Endothelial cell of hepatic sinusoid (primary cell): ENCODE data around the gene ESRRA.

Experiments used
- in situ Hi-C: cut with HindIII; loops from 2 replicates; pipeline ENCODE4 v1.10.0; 2017; ENCODE audit warnings: low sequenced_read_pairs

ESRRA gene

DNA sequence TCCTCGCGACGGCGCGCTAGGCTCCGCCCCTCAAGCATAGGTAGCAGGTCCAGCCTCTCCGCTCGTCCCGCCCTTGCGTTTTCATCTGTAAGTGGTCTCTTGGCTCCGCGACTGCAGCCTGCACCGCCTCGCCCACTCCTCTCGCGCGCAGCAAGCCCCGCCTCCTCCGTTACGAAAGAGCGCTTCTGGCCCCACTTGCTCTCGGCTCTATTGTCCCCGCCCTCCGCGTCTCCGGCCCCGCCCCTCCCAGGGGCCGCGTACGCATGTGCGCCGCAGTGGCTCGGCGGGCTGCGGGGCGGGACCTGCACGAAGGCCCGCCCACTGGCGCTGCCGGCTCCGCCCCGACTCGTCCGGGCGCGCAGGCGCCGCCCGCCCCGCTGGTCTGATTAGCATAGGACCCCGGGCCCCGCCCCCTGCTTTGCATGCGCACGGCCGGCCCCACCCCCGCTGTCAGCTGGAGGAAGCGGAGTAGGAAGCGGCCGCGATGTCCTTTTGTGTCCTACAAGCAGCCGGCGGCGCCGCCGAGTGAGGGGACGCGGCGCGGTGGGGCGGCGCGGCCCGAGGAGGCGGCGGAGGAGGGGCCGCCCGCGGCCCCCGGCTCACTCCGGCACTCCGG is at the start of gene ESRRA:
TSS of gene ESRRA (plus strand) at position 450 of the 616 bp plus-strand sequence. CDS start 1,656 bp downstream, outside the sequence.
- in situ Hi-C loops: loop anchor here (5.0 kb wide), 2 partner anchors 53 to 88 kb away; partner anchors contain the start of gene PLCB3

DNA sequence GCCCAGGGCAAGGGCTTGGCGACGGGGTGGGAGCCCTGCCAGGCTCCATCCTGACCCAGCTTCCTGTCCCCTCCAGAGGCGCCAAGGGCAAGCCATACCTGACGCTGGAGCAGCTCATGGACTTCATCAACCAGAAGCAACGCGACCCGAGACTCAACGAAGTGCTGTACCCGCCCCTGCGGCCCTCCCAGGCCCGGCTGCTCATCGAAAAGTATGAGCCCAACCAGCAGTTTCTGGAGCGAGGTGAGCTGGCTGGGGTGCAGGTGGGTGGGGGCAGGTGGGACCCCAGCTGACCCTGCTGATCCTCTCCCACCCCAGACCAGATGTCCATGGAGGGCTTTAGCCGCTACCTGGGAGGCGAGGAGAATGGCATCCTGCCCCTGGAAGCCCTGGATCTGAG is 49.0 kb upstream of the ESRRA start:
- in situ Hi-C loops: no loop called here

DNA sequence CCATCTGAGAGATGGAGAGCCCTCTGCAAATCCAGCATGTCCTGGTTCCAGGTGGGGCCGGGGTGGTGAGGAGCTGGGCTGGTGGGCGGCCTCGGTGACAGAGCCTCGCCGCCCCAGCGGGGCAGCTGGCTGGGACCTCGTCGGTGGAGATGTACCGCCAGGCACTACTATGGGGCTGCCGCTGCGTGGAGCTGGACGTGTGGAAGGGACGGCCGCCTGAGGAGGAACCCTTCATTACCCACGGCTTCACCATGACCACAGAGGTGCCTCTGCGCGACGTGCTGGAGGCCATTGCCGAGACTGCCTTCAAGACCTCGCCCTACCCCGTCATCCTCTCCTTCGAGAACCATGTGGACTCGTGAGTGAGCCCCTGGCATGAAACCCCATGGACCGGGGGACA is 47.0 kb upstream of the ESRRA start:
- in situ Hi-C loops: no loop called here

DNA sequence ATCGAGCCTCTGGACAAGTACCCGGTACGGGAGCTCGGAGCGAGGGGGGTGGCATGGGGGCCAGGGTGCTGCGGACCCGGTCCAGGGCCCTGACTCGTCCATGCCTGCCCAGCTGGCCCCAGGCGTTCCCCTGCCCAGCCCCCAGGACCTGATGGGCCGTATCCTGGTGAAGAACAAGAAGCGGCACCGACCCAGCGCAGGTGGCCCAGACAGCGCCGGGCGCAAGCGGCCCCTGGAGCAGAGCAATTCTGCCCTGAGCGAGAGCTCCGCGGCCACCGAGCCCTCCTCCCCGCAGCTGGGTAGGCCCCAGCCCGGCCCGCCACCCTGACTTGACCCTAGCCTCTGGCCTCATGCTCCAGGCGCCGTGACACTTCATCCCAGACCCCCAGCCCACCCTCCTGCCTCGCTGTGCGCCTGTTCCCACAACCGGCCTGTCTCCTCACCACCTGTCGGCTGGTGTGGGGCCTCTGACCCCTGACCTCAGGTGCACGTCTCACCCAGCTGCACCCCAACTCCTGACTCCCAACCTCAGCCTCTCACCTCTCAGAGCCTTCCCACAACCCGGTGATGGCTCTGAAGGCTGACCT is 46.3 kb upstream of the ESRRA start:
- in situ Hi-C loops: no loop called here

DNA sequence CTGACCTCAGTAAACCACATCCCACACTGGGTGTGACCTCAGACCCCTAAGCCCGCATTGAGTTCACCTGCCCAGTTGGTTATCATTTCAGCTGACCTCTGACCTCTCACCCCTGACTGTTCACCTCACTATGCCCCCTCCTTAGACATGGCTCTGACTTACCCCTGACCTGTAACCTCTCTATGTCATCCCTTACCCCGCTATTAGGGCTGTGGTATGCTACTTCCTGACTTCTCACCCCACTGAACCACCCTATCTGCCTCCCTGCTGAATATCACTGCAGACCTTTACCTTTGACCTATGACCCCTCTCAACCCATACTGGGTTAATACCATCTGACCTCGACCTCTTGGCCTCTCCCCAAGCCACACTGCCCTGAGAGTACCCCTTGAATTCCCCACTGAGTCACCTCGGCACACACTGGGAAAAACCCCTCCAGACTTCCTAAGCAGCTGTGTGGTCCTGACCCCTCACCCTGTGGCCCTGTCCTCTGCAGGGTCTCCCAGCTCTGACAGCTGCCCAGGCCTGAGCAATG is 45.7 kb upstream of the ESRRA start:
- in situ Hi-C loops: loop anchor here (5.0 kb wide), 1 partner anchor 52 kb away; the partner anchor contains the start of gene FERMT3

DNA sequence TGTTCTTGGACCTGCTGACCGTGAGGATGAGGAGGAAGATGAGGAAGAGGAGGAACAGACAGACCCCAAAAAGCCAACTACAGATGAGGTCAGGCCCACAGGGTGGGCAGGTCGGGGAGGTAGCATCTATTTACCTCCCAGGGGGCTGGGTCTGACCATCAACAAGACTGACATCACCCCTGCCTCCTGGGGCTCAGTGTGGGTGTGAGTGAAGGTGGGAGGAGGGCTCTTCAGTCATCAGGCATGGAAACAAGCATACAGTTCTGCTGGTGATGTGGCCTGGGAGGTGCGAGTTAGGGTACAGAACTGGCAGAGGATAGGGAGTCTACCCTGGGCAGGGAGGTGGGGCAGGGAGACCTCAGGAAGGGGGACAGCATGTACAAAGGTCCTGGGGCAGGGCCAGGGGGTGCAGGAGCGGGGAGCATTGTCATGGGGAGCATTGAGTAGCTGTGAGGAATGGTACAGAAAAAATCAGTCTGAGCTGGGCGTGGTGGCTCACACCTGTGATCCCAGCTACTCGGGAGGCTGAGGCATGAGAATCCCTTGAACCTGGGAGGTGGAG is 45.1 kb upstream of the ESRRA start:
- in situ Hi-C loops: loop anchor here (5.0 kb wide), 1 partner anchor 53 kb away; the partner anchor contains the start of gene FERMT3

DNA sequence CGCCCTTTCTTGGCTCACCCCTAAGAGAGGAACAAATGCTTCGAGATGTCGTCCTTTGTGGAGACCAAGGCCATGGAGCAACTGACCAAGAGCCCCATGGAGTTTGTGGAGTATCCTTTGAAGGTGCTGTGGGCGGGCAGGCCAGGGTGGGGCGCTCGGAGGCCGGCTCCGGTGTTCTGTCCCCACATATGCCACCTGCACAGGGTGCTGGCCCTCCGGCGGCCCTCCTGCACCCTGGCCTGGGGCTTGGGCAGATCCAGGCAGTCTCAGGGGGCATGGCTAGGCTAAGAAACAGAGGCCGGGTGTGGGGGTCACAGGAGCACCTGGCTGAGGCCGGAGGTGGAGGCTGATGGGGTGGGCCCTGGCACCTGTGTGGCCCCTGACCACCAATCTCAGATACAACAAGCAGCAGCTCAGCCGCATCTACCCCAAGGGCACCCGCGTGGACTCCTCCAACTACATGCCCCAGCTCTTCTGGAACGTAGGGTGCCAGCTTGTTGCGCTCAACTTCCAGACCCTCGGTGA is 43.7 kb upstream of the ESRRA start:
- in situ Hi-C loops: loop anchor here (5.0 kb wide), 1 partner anchor 54 kb away; the partner anchor contains the start of gene FERMT3

DNA sequence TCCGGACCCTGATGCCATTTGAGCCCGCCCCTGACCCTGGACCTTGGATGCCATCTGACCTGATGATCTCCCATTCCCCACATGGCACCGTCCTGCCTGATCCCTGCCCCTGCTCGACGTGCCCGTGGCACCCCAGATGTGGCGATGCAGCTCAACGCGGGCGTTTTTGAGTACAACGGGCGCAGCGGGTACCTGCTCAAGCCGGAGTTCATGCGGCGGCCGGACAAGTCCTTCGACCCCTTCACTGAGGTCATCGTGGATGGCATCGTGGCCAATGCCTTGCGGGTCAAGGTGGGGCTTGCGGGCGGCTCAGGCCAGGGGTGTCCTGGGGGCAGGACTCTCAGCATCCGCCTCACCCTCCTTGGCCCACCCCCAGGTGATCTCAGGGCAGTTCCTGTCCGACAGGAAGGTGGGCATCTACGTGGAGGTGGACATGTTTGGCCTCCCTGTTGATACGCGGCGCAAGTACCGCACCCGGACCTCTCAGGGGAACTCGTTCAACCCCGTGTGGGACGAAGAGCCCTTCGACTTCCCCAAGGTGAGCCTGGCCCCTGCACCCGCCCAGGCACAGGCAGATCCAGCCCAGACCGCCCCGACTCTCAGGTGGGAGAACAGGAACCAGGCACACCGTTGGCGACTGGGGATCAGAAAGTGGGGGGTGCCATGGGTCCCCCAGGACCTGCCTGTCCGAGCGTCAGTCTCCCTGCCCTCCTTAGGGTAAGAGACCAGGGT is 42.9 kb upstream of the ESRRA start:
- in situ Hi-C loops: loop anchor here (5.0 kb wide), 1 partner anchor 55 kb away; the partner anchor contains the start of gene FERMT3

DNA sequence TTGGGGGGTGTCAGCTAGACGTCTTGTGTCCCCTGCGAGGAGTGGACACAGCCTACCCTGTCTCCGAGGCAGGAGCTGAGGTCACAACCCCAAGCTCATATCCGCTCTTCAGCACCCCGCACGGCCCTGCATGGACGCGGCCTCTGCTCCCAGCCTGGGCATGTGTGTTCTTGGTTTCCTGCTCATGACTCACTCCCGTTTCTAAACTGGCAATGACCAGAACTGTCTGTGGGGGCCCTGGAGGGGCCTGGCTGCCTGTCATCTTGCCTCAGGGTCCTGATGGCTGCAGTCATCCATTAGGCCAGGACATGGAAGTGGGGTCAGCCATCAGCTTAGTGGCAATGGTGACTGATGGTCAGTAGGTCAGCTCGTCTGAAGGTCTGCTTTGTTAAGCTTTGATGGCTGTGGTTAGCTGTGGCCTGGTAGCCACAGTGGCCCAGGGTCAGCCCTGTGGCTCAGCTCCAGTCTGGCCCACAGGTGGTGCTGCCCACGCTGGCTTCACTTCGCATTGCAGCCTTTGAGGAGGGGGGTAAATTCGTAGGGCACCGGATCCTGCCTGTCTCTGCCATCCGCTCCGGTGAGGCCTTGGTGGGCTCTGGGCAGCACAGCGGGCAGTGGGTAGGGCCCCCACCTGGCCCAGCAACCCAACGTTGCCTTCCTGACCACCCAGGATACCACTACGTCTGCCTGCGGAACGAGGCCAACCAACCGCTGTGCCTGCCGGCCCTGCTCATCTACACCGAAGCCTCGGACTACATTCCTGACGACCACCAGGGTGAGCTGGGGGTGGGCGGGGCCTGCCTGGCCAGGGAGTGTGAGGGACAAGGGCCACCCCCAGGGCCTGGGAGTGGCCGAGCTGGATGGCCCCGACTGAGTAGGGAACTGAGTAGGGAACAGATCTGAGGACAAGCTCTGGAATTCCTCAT is 42.0 kb upstream of the ESRRA start:
- in situ Hi-C loops: loop anchor here (5.0 kb wide), 1 partner anchor 56 kb away; the partner anchor contains the start of gene FERMT3

DNA sequence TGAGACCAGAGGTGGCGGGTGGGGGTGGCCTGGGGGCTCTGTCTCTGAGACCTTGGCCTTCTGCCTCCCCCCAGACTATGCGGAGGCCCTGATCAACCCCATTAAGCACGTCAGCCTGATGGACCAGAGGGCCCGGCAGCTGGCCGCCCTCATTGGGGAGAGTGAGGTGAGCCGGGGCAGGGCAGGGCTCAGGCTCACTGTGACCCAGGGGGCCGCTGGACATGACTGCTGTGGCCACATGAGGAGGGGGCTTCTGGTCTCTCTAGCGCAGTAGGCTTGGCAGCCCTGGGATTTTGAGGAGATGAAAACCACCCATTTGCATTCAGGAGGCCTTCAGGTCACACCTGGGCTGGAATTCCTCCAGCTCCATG is 41.4 kb upstream of the ESRRA start:
- in situ Hi-C loops: loop anchor here (5.0 kb wide), 1 partner anchor 57 kb away; the partner anchor contains the start of gene FERMT3

DNA sequence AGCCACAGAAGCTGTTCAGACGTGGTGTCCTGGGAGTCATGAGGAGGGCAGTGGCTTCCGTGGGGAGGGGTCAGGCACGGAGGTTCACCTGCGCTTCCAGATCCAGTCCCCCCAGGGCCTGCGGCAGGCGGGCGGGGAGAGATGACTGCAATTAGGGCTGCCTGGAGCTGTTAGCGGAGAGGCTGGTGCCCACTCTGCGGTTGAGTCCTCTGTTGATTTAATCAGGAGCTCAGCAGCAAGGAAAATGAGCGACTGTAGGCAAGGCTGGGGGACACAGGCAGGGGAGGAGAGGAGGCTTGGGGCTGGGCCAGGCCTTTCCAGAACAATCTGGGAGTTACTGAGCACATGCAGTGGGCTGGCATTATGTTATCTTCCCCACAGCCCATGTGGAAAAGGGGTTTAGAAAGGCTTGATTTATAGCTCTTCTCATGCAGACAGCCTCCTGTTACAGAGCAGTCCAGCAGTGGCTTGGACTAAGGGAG is 40.9 kb upstream of the ESRRA start:
- in situ Hi-C loops: loop anchor here (5.0 kb wide), 1 partner anchor 57 kb away; the partner anchor contains the start of gene FERMT3

DNA sequence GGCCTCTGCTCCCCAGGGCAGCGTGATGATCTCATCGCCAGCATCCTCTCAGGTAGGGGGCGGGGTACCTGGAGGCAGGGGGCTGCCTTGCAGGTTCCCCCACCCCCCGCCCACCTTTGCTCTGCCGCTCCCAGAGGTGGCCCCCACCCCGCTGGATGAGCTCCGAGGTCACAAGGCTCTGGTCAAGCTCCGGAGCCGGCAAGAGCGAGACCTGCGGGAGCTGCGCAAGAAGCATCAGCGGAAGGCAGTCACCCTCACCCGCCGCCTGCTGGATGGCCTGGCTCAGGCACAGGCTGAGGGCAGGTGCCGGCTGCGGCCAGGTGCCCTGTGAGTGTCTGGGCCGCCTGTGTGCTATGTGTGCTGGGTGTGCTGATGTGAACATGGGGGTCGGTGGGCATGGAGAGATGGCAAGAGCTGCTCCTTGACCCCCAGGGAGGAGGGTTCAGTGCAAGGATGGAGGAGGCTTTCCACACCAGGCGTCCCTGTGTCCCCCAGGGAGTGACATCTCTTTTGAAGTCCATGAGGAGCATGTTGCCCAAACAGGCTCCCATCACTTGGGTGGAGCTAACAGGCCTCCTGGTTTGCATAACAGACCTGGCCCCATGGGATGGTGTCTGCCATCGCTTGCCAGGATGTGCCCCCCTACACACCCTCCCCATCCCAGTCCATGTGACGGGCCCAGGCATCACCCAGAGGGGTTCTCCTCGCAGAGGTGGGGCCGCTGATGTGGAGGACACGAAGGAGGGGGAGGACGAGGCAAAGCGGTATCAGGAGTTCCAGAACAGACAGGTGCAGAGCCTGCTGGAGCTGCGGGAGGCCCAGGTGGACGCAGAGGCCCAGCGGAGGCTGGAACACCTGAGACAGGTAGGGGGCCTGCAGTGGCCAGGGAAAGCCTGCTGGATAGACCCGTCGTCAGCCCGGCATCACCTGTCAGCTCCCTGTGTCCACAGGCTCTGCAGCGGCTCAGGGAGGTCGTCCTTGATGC is 39.9 kb upstream of the ESRRA start:
- in situ Hi-C loops: no loop called here

DNA sequence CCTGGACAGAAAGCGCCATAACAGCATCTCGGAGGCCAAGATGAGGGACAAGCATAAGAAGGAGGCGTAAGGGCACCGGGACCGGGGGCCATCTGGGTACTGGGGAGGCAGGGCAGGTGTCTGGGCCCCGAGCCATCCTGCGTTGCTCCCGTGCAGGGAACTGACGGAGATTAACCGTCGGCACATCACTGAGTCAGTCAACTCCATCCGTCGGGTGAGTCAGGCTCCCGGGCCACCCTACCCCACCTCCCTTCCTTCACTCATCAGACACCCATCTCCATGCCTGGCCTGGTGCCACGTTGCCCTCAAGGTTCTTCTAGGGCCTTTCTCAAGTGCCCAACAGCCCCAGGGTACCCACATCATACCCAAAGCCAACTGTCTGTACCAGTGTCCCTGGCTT is 39.0 kb upstream of the ESRRA start:
- in situ Hi-C loops: no loop called here

DNA sequence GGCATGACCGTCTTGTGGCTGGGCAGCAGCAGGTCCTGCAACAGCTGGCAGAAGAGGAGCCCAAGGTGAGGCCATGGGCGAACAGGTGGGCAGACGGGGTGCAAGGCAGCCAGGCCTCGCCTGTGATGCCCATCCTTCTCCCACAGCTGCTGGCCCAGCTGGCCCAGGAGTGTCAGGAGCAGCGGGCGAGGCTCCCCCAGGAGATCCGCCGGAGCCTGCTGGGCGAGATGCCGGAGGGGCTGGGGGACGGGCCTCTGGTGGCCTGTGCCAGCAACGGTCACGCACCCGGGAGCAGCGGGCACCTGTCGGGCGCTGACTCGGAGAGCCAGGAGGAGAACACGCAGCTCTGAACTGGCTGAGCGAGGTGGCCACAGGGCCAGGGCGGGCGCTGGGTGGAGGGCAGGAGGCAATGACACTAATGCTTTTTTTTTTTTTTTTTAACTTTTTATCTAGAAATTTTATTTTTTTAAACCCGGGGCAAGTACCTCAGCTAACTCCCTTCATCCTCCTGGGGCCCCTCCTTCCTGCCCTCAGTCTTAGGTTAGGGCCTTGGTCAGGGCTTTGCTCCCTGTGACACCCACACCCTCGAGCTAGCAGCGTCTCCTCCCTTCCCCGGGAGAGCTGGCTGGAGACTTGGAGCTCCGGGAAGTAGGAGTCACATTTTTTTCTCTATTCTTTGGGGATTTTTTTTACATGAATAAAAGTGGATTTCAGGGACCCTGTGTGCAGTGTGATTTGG is 37.9 kb upstream of the ESRRA start:
- in situ Hi-C loops: no loop called here

DNA sequence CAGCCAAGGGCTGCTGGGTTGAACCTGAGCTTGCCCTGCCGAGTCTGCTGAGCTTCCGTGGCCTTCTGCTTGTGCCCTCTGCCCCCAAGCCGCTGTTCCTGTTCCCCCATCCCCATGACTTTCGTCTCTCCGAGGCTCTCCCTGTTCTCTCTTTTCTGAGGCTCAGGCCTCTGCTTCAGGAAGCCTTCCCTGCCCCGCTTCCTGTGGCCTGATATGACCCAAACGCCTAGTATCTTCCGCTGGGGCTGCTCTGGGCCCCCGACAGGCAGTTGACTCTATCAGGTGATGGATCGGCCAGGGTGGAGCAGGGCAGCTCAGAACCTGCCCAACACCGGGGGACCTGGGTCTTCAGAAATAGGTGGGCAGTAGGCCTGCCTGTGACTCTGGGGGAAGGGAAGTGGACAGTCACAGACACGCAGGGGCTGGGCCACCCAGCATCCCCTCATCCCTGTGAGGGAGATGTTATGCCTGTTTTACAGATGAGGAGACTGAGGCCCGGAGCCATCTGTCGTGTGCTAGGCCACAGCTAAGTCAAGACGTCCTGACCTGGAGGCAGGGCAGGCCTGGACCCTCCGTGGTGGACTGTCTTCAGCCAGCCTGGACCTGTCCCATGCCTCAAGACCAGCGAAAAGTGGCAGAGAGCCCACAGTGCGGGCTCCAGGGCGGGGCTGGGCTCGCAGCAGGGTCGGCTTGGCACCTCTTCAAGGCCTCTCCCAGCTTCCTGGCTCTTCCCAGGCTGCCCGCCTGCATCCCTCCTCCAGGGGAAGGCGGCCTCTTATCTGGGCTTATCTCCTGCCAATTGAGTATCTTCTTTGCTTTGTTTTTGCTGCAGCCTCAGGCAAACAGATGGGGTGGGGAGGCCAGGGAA is 37.1 kb upstream of the ESRRA start:
- in situ Hi-C loops: no loop called here

DNA sequence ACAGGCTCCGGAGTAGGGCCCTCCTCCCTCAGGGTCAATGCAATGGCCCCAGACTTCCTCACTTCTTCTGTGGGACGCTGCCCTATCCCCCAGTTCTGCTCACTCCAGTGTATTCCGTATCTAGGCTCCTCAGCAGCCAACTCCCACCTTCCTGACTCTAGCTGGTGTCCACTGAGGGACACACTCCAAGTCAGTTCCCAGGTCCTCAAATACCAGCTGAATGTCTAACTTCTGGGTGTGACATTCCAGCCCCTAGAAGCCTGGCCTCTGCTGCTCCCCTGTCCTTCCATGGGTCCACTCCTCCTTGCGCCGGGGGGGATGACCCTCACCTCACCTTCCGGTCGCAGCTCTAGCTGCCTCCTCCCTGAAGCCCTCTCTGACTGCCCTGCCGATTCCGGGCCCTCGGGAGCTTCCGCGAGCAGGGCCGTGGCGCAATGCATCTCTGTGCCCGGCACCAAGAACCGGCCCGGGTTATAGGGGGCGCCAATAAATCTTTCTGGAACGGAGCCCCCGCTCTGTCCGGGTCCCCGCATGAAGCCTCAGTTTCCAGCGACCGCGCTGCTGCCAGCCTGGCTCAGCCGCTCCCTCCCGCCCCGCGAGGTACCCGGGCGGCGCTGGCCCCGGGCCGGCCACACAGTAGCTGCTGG is 36.3 kb upstream of the ESRRA start:
- in situ Hi-C loops: no loop called here
